NOMO-1 (cell line): ENCODE results near the gene ABCA12.
A peak's percentile ranks its signal among the peaks of the same experiment; 100 is the strongest.

Source experiments
- DNase-seq, 2 experiments: peaks; one replicate each; lab custom pipeline; 2025; ENCODE audit not compliant: unreplicated experiment in 2 of 2; lab: John Stamatoyannopoulos, UW

Gene ABCA12

DNA sequence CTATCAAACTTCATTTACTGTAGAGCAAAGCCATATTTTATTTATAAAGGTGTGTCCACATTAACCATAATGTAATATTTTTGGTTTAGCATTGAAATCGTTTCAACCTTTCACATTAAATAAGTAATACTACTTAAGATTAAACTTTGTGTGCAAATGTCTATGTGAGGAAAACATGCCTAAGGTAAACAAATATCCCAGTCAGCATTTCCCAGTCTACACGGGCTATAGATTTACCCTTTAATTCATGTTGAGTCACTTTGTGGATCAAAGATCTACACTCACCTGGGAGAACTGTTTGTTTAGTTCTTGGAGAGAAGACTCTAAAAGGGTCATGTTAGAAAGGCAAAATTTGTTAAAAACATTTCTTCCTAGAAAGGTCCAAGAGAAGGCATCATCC is 89.1 kb downstream of the ABCA12 start:
- no peak for DNase-seq

DNA sequence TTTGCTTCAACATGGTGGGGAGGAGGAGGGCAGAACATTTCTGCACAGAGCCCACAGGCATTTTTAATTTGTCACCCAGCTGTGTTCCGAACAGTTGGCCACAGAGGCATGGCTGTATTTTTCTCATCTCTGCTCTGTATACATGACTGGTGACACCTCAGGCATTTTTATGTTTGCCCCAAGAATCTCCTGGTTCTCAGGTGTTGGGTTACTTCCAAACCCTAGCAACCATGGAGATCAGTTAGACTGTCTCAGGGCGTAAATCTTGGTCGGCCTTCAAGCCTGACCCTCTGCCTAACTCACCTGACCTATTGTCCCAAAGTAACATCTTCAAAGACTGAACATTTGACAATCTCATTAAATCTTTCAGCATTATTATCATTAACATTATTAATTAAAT is 100.0 kb downstream of the ABCA12 start:
- no peak for DNase-seq

DNA sequence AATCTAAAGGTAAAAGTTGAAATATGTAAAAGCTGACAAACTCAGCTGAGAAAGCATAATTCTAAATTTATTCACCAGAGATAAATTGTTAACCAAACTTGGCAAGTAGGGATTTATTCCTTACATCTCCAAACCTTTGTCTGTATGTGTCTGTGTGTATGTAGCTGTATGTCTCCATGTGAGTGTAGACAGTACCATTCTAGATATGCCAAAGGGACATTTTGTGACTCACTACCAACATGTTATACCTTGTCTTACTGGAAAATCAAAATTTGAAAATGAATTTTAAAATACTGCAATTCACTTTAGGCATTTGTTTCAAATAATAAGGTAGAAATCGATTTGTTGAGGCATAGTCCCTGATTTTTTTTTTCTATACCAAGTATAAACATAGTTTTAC is 102.1 kb downstream of the ABCA12 start:
- no peak for DNase-seq

DNA sequence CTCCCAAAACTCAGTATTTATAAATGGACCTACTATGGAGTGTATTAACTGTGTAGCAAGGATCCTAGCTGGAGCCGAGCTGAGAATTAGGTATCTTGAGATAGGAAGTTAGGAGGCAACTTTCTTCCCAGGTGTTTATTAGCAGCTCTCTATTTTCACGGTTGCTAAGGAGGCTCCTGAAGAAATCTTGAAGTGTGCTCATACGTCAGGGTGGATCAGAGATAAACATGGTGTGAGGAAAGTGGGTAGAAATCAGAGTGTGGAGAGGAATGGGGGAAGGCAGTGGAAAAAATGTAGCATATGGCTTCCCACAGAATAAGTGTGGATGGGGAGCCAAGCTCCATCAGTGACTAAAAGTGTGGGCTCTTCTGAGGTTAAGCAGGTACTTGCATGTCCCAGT is 104.3 kb downstream of the ABCA12 start:
- DNase-seq = no peak

DNA sequence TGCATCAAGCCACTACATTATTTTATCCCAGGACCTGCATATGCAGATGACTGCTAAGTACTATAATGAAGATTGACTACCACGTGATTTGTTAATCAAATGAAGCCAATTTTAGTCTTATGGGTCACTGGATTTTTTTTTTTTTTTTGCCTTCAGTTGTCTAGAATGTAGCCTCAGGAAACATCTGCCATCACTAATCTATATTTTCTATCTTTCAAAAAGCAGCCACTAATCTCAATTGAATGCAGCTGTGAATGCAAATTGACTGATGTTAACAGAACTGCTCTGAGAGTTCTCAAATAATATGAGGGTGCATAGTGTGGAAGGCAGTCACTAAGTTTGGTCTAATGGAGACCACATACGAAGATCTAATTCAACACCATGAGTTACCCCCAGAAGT is 106.3 kb downstream of the ABCA12 start:
- DNase-seq = no peak

DNA sequence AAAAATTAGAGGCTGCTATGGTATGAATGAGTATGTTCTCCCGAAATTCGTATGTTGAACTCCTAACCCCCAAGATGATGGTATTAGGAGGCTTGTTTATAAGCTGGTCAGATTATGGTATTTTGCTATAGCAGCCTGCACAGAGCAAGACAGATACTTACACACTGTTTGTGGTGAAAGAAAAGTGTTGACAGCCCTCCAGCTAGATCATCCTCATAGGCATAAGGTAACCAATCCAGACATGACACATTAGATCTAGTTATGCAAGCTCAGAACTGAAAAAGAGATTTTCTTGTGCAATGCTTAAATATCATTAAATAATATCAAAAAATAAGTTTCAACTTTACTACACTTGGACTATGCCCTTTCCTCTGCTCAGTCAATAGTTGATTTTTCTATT is 107.1 kb downstream of the ABCA12 start:
- DNase-seq = no peak

DNA sequence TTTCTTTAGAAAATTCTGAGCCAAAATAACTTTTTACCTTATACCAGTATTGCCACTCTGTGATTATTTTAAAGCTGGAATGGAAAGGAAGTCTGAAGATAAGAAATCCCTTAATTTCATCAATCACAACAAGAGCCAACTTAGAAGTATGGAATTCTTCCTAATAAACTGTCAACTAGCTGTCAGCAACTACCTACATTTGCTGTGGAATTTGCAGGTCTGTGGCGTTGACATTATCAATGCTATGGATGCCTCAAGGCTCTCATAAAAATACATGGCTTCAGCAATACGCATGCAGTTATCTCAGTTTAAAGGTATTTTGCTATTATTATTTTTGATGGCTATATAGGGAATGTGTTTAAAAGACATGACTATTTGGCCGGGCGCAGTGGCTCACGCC is 108.5 kb downstream of the ABCA12 start:
- DNase-seq = no peak

DNA sequence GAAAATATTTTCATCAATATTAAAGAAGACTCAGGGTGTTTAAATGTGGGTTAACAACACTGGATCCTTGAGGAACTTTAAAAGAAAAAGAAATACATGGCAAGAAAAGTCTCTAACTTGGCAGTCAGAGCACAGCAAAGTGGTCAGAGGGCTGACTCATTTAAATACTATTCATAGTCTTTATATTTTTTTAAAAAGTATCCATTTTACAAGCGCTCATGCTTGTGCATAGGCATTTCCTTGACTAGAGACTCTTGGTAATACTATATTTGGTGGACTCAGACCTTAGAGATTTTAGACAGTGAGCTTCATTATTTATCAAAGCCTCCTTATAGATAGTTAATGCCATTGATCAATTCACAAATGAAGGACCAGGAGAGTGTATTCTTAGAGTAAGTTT is 110.2 kb downstream of the ABCA12 start:
- no peak for DNase-seq

DNA sequence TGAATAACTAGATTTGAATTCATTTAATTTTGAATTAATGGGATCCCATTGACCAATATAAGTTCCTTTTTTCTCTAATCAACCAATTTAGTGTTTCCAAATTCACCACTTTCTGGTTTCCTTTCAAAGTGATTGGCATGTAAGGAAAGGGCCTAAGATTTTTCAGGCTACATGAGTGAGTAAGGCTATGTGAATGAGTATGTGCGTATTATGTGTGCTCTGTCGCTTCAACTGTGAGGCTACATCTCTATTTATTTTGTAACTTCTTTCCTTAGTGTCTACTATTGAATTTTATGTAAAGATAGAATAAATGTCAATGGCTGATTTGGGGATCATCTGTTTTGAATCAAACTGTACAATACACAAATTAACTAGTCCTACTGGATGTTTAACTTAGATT is 110.6 kb downstream of the ABCA12 start:
- DNase-seq = no peak

DNA sequence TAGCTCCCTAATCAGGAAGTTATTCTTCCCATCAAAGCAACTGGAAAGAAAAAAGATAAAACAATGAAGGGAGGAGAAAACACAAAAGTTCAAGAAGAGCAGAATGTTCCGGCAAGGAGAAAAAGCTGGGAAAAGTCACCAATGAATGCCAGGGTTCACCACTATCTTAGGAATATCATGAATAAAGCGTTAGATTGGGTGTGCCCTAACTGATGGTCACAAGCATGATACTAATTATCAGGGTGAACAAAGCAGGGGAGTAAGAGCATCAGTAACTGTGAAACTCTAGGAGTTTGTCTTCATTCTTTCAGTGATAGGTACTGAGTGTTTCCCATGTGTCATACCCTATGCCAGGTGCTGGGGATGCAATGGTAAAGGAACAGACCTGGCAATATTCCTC is 115.5 kb downstream of the ABCA12 start:
- DNase-seq = no peak

DNA sequence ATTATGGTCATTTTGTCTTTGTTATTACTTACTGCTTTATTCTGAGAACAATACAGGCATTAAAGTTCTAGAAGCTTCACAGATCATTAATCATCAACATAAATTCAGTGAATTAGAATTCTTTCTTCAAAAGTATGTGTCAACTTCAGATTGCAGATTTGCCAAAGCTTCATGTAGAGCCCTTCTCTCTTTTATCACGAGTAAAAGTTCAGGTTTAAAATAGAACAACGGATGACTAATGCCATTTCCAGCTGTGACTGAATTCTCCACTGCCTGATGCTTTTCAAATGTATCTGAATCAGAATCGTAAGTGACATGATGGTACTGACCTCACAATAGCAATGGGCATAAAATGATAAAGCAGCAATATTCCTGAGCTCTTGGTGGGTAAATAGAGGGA is 116.0 kb downstream of the ABCA12 start:
- no peak for DNase-seq

DNA sequence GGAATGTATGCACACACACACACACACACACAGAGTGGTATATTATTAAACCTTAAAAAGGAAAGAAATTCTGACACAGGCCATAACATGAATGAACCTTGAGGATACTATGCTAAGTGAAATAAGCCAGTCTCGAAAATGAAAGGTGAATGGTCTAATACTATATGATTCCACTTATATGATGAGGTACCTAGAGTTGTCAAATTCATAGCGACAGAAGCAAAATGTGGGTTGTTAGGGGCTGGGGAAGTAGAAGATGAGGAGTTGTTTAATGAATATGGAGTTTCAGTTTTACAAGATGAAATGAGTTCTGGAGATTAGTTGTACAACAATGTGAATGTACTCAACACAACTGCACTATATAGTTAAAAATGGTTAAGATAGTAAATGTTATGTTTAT is 118.1 kb downstream of the ABCA12 start:
- no peak for DNase-seq

DNA sequence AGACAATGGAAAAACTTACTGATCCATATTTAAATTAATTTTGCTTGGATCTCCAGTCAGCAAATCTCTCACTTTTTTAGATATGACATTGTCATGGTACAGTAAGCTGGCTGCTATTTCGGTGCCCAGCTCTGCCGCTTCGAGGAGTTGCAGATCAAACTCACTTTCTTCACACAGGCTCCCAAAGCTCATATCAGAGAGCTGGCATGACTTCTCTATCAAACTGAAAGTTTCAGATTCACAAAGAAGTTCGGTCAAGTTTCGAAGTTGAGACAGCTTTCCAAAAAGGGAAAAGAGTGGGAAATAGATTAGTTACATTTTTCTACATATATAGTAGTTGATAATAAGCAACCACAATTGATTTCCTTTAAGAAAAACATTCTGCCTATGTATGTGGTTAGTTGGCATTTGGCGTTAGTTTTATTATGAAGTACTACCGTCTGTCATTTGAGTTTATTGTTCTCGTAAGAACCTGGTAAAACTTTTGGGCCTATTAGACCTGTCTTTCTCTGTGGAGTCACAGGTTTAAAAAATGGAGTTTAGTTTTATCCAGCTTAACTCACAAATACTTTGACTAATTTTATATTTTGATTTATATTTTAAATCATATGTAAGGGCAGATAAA is 118.8 kb downstream of the ABCA12 start:
- no peak for DNase-seq

DNA sequence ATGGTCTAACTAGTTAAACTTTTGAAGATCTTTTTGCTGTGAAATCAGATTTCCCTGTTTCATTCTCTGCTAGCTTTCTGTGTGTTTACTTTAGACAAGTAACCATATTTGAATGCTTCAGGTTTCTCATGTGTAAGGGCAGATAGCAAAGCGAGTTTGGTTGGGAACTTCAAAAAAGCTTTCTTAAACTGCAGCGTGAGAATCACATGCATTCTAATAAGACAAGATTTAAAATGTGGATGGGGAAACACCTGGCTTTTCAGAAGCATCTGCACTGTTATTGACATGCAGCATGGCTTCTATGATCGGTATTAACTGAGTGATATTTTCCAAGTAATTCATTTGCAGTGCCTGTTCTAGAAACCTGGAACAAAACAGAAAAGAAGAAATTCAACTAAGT is 119.3 kb downstream of the ABCA12 start:
- no peak for DNase-seq

DNA sequence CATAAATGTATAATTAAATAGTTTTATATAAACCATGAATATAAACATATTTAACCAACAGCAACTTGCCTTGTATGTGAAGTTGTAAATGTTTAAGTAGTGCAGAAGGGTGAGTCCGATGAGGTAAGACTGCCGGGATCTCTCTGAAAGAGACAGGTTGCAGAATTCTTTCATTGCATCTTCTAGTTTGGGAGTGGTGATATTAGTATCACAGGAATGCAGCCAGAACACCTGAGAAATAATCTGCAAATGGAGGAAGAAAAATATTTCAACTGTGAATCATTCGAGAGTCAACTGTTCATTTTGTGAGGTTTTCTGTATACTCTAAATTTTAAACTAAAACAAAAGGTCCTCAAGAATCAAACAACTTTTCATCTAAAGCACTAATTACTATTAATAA is 123.0 kb downstream of the ABCA12 start:
- no peak for DNase-seq

DNA sequence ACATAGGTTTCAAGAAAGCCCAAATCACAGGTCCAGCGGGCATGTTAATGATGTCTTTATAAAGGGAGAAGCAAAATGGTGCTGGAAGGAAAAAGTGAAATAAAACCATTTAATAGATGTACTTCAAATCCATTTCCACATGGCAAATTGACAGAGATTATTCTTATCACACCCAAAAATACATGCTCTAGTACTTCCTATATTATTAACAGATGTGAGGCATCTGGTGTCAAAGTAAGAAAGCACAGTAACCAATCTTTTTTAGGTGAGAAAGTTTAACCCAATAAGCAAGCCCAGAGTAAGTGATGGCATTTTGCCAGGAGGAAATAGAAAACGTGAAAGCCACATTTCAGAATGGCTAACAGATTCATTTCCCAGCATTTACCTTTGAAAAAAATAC is 128.0 kb downstream of the ABCA12 start:
- DNase-seq = no peak

DNA sequence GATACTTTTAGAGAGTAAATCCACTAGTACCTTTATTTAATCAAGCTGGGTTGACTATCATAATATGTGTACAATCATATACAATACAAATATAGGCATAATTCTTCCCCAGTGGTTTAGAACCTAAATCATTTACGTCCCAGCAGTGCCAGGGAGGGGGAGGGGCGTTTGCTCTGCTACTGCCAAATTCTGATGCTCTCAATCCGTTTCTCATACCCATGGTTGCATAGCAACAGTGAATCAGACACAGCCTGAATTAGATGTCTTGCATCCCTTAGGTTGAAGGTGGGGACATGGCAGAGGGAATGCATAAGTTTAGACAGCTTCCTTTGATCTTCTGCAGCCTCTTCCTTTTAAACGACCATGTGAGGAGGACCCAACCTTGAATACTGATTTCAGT is 135.4 kb downstream of the ABCA12 start:
- DNase-seq = no peak

DNA sequence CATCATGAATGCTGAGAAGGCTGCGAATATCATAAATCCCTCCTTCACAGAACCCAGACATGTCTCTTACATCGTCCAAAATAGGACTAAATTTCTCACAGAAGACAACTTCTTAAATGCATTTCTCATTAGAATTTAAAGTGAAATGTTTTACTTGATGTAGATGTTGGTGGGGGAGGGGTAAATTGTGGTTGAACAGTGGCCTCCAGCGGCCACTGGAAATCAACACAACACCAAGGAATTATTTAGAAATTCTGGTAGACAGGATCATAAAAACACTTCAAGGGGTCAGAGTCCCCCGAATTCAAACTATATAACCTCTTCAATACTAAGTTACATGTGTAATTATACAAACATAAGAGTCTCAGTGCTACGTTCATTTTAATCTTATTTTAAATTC is 135.9 kb downstream of the ABCA12 start:
- DNase-seq = peak; percentile 14 to 26

DNA sequence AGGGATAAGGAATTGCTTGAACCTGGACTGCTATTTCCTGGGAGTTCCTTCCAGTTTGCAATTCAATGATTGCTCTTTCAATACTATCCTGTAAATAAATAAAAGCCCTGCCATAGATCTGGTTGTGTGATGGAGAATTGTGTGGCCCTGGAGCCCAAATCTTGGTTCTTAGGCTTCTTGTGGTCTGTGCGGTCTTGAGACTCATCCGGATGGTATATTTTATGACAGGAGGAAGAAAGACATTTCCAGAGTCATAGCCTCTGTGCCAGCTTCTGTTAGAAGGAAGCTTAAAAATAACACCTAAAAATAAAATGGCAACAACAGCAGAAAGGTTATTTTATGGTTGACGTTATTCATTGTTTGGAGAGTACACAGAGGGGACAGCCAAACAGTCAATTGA is 137.7 kb downstream of the ABCA12 start:
- no peak for DNase-seq

DNA sequence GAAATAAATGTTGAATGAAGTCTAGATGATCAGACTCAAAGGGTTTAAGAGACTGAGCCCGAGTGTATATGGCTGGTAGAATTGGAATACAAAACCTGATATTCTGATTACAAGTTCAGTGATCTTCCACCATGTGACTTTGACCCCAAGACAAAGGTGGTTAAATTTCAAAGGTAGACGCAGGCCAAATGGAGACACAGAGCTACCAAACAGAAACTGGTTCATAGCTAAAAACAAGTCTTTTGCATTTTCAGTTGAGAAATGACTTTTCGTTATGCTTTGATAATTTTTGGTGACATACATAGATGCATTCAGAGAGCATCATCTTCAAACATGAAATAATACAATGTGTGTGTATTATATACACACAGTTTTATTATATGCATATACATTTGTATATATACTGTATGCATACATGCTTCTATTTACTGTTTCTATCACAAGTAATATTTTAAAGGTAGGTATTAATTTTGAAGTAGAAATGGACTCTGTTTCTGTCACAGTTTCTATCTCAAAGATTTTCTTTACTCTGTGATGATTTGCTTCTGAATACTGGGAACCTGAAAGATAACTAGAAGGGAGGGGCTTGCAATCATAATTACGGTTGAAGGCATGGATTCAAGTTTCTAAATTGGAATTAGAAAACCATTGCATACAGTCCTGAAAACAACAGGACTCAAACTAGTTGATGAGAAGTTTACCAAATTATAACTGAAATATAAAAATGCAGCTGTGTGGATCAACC is 142.3 kb downstream of the ABCA12 start:
- no peak for DNase-seq

DNA sequence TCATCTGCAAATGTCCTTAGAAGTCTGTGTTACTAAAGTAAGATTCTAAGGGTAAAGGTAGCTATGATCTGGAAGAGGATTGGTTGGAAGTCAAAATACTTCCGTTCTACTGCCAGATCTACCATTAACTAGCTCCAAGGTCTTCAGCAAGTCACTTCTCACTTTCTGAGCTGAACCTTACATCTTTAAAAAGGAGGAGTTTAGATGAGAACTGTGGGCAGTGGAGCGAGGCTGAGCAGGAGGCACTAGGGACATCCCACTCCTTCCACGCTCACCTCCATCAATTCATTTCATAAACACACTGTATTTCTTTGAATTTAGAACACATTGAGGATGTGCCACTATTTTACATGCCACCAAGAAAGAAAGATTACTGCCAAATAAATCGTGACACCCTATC is 143.0 kb downstream of the ABCA12 start:
- DNase-seq = no peak

DNA sequence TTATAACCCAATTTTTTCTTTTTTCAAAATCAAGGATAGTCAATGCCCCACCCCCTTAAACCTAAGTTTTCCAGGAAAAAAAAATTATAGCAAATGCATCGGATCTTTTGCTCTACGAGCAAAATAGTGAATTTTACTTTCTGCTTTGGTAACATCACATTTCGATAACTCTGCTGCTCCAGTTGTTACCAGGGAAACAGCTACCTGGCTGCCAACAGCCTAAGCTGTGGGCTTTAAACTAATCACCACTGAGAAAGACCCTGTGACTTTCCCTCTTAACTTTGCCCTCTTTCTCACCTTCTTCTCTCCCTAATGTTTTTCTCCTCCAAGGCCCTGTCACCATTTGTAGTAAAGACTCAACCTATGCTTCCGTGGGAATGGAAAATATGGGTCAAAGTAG is 145.5 kb downstream of the ABCA12 start:
- DNase-seq = no peak

DNA sequence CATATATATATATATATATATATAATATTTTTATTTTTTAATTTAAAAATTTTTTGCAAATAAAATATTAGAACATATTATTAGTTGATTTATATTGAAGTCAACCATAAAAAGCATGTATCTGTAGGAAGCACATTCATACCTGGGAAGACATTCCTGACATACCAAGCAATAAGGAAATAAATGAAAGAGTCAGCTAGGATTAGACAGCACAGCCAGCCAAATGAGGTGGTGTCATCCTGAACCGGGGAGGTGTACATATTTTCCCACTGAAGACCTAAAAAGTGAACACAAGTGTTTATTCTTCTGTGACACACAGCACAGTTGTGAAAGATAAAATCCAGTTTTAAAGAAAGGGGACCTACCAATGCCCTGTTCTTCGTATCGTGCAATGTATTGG is 149.2 kb downstream of the ABCA12 start:
- no peak for DNase-seq
